SK-N-SH treated with all-trans-retinoic acid at 6 μM for 48 hours (cell line): ENCODE measurements around the gene ANKRD34A.

Experiments
- CREB5 ChIP-seq: fragments of 250-450 bp; sonication (Bioruptor Pico); IDR thresholded peaks from 2 replicates; pipeline ENCODE4 v1.5.1; 2020; ENCODE audit warnings: low read depth, mild to moderate bottlenecking, moderate library complexity
- PATZ1 ChIP-seq: fragments of 250-450 bp; sonication (Bioruptor Pico); IDR thresholded peaks from 2 replicates; pipeline ENCODE4 v1.8.0; 2020; ENCODE audit warnings: mild to moderate bottlenecking, moderate library complexity, borderline replicate concordance
- ZFP30 ChIP-seq: fragments of 450-650 bp; formaldehyde crosslinking; IDR thresholded peaks from 2 replicates; pipeline ENCODE4 v1.5.0; 2022; ENCODE audit warnings: mild to moderate bottlenecking, moderate library complexity
- ZNF70 ChIP-seq: fragments of 450-650 bp; formaldehyde crosslinking; IDR thresholded peaks from 2 replicates; pipeline ENCODE4 v1.5.0; 2020; ENCODE audit warnings: mild to moderate bottlenecking, moderate library complexity
- ZNF8 ChIP-seq: fragments of 450-650 bp; formaldehyde crosslinking; IDR thresholded peaks from 2 replicates; pipeline ENCODE4 v1.5.0; 2020; ENCODE audit warnings: mild to moderate bottlenecking, moderate library complexity

GRCh38 chr1:145964328-145965118, at the start of gene ANKRD34A, which contains the start of gene POLR3GL:
- TF ChIP-seq PATZ1 (no peak), CREB5 (CRISPR knock-in tag) (no peak), ZNF8 (CRISPR knock-in tag) (no peak), ZFP30 (CRISPR knock-in tag) (no peak), ZNF70 (CRISPR knock-in tag) (no peak)
